CD4-positive, alpha-beta T cell treated with Interleukin-12 subunit alpha and Interleukin-12 subunit beta, for 1 hour (primary cell): ENCODE results near the gene IZUMO3.
"Not testable (repeated sequence)": the region's sequence is repeated elsewhere in the genome, so short reads cannot be mapped to it uniquely, and the experiment has no call there.

Experiments
- DNase-seq: peaks from one replicate; pipeline ENCODE4 v3.0.0-alpha.2; 2020

IZUMO3 gene

GRCh38 chr9:24545847-24546522 is at the start of gene IZUMO3:
Gene IZUMO3 (minus strand): TSS chr9:24545897. CDS start chr9:24545649, 248 bp downstream.
- no peak for DNase-seq

- DNase-seq = no peak
Measured at GRCh38 chr9:24594234-24594850, 48.6 kb upstream of the IZUMO3 start.

- DNase-seq = no peak
Measured at GRCh38 chr9:24590432-24590831, 44.7 kb upstream of the IZUMO3 start.

GRCh38 chr9:24587883-24588282 is 42.2 kb upstream of the IZUMO3 start:
- no peak for DNase-seq

- DNase-seq = no peak
Measured at GRCh38 chr9:24582146-24583126, 36.7 kb upstream of the IZUMO3 start.

- not testable (repeated sequence) for DNase-seq
Measured at GRCh38 chr9:24580005-24580404, 34.3 kb upstream of the IZUMO3 start.

- no peak for DNase-seq
Measured at GRCh38 chr9:24572406-24572805, 26.7 kb upstream of the IZUMO3 start.

GRCh38 chr9:24561957-24562356 is 16.3 kb upstream of the IZUMO3 start:
- DNase-seq = no peak

GRCh38 chr9:24553183-24553552 is 7.5 kb upstream of the IZUMO3 start:
- DNase-seq = no peak

- DNase-seq = no peak
Measured at GRCh38 chr9:24552526-24553182, 7.0 kb upstream of the IZUMO3 start.

- DNase-seq = no peak
Measured at GRCh38 chr9:24545285-24545684, 412 bp downstream of the IZUMO3 start.

- DNase-seq = no peak
Measured at GRCh38 chr9:24518545-24518944, 27.2 kb downstream of the IZUMO3 start.

GRCh38 chr9:24516463-24516862 is 29.2 kb downstream of the IZUMO3 start:
- no peak for DNase-seq

- no peak for DNase-seq
Measured at GRCh38 chr9:24509850-24510249, 35.8 kb downstream of the IZUMO3 start.

GRCh38 chr9:24504521-24504920 is 41.2 kb downstream of the IZUMO3 start:
- no peak for DNase-seq

- DNase-seq = no peak
Measured at GRCh38 chr9:24502206-24502937, 43.3 kb downstream of the IZUMO3 start.

GRCh38 chr9:24500761-24501160 is 44.9 kb downstream of the IZUMO3 start:
- no peak for DNase-seq

GRCh38 chr9:24498632-24499031 is 47.1 kb downstream of the IZUMO3 start:
- DNase-seq = no peak

GRCh38 chr9:24497671-24498070 is 48.0 kb downstream of the IZUMO3 start:
- no peak for DNase-seq
